ENCODE data around the gene PPP2R2B.

DNA sequence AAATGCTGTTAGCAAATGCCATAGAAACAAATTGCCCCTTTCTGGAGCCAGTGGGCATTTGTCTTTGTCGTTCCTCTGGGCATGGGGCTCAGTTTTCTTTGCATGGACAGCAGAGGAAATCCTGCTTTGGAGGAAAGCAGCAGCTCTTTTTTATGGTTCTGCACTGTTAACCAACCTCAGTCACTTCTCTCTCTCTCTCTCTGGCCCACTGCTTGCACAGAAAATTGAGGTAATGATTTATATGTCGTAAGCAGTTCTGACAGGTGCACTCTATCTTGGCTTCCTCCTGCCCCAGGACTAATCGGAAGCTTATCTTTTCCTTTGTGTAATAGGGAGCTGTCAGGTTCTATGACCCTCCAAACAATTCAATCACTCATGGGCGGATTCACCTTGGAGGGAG, 202.9 kb downstream of the PPP2R2B start:
- TF ChIP-seq, protein P1, sequence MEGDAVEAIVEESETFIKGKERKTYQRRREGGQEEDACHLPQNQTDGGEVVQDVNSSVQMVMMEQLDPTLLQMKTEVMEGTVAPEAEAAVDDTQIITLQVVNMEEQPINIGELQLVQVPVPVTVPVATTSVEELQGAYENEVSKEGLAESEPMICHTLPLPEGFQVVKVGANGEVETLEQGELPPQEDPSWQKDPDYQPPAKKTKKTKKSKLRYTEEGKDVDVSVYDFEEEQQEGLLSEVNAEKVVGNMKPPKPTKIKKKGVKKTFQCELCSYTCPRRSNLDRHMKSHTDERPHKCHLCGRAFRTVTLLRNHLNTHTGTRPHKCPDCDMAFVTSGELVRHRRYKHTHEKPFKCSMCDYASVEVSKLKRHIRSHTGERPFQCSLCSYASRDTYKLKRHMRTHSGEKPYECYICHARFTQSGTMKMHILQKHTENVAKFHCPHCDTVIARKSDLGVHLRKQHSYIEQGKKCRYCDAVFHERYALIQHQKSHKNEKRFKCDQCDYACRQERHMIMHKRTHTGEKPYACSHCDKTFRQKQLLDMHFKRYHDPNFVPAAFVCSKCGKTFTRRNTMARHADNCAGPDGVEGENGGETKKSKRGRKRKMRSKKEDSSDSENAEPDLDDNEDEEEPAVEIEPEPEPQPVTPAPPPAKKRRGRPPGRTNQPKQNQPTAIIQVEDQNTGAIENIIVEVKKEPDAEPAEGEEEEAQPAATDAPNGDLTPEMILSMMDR (IDR thresholded peaks at IDR 0.05 in 2 of 3, conservative IDR thresholded peaks at IDR 0.05 in 1 of 3; ENCODE audit: borderline replicate concordance in 1 of 3, insufficient read depth in 1 of 3, low read depth in 2 of 3, low read length in 2 of 3), result no peak
- TF ChIP-seq CBX3 (IDR thresholded peaks at IDR 0.05; ENCODE audit: low read depth), result no peak
- TF ChIP-seq, protein P2, sequence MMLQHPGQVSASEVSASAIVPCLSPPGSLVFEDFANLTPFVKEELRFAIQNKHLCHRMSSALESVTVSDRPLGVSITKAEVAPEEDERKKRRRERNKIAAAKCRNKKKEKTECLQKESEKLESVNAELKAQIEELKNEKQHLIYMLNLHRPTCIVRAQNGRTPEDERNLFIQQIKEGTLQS (IDR thresholded peaks at IDR 0.05), result no peak
- TF ChIP-seq EZH2 (IDR thresholded peaks at IDR 0.05), result no peak
- TF ChIP-seq, protein P3, sequence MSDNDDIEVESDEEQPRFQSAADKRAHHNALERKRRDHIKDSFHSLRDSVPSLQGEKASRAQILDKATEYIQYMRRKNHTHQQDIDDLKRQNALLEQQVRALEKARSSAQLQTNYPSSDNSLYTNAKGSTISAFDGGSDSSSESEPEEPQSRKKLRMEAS (IDR thresholded peaks at IDR 0.05), result no peak
- no peak for TF ChIP-seq TCF7L2 (IDR thresholded peaks at IDR 0.05; ENCODE audit: borderline replicate concordance, extremely low read depth, insufficient read depth, insufficient read length)
- no peak for TF ChIP-seq ZNF274 (IDR thresholded peaks at IDR 0.05; ENCODE audit: low read depth, low read length)
- no peak for TF ChIP-seq EGR1 (IDR thresholded peaks at IDR 0.05; ENCODE audit: low read depth)
- no peak for TF ChIP-seq POLR2A (IDR thresholded peaks at IDR 0.05; ENCODE audit: borderline replicate concordance, extremely low read depth, insufficient read depth, insufficient read length)
- TF ChIP-seq, protein P4, sequence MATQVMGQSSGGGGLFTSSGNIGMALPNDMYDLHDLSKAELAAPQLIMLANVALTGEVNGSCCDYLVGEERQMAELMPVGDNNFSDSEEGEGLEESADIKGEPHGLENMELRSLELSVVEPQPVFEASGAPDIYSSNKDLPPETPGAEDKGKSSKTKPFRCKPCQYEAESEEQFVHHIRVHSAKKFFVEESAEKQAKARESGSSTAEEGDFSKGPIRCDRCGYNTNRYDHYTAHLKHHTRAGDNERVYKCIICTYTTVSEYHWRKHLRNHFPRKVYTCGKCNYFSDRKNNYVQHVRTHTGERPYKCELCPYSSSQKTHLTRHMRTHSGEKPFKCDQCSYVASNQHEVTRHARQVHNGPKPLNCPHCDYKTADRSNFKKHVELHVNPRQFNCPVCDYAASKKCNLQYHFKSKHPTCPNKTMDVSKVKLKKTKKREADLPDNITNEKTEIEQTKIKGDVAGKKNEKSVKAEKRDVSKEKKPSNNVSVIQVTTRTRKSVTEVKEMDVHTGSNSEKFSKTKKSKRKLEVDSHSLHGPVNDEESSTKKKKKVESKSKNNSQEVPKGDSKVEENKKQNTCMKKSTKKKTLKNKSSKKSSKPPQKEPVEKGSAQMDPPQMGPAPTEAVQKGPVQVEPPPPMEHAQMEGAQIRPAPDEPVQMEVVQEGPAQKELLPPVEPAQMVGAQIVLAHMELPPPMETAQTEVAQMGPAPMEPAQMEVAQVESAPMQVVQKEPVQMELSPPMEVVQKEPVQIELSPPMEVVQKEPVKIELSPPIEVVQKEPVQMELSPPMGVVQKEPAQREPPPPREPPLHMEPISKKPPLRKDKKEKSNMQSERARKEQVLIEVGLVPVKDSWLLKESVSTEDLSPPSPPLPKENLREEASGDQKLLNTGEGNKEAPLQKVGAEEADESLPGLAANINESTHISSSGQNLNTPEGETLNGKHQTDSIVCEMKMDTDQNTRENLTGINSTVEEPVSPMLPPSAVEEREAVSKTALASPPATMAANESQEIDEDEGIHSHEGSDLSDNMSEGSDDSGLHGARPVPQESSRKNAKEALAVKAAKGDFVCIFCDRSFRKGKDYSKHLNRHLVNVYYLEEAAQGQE (IDR thresholded peaks at IDR 0.05; ENCODE audit: low read depth), result no peak
- TF ChIP-seq POLR2AphosphoS5 (IDR thresholded peaks at IDR 0.05; ENCODE audit: low read depth, low read length), result no peak
- TF ChIP-seq SIN3A (IDR thresholded peaks at IDR 0.05; ENCODE audit: low read depth), result no peak
